HG03135 (cell line): ENCODE results near the gene OPA1.

Experiments
- ATAC-seq: cut with Tn5 transposase; IDR thresholded peaks from one replicate; pipeline ENCODE4 v1.9.1; 2021; ENCODE audit warnings: mild to moderate bottlenecking, moderate library complexity; ENCODE audit not compliant: unreplicated experiment

The OPA1 gene

DNA sequence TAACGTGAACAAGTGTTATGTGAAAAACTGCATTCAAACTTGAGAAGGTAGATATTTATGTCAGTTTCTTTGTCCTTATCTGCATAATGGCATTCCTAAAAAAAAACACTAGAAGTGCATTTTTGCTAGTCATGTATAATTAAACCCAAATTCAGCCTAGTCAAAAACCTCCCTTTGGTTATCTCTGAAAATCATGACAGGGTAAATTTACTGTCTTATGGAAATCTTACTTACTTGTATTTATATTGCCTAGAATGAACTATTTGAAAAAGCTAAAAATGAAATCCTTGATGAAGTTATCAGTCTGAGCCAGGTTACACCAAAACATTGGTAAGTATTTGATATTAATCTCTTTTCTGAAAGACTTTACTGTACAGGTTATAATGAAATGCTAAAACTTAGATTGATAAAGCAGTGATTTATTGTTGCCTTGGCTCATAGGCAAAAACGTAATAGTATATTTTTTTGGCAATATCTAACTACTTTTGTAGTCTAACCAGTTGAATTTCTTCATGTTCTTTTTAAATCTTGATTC lies 55.6 kb downstream of the OPA1 start:
- no peak for ATAC-seq

GRCh38 chr3:193650585-193650984 lies 57.6 kb downstream of the OPA1 start:
- no peak for ATAC-seq

DNA sequence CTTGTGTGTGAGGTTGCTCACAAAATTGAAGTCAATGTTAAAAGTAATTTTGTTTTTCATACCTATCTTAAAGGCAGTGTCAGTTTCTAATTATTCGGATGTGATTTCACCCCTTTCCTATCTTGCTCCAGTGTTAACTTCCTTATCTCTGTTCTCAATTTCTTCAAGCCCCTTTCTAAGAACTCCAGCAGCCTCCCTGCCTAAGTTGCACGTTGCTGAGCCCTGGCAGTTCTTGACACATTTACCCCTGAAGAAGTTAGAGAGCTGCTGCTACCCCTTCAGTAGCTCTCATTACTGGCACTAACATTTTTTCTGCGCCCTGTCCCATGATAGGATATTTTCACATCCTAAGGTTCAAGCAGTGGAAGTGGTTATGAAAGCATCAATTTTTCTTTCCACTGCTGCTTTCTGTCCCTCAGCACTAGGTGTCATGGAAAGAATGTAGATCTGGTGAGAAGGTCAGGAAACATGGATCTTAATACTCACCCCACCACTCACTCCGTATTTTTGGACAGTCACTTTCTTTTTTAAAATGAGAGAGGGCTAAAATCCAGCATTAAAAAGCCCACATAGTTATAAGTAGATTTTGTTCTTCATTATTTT lies 62.9 kb downstream of the OPA1 start:
- no peak for ATAC-seq

GRCh38 chr3:193656445-193656844 lies 63.4 kb downstream of the OPA1 start:
- no peak for ATAC-seq

GRCh38 chr3:193656878-193657282 lies 63.9 kb downstream of the OPA1 start:
- no peak for ATAC-seq

DNA sequence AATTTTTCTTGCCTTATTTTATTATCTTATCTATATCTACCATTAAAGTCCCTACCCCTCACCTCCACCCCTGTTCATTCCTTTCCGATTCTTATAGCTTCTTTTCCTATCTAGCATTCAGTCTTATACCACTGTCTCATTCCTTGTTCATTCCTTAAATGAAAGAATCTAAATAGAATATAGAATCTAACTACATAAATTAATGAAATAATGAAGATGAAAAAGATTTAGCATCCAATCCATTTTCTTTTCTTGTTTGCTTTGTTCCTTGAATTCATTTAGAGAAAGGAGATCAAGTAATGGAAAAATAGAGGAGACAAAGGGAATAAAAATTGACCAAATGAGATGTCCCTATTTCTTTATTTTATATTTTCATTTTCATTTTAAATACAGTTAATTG lies 67.2 kb downstream of the OPA1 start:
- no peak for ATAC-seq

DNA sequence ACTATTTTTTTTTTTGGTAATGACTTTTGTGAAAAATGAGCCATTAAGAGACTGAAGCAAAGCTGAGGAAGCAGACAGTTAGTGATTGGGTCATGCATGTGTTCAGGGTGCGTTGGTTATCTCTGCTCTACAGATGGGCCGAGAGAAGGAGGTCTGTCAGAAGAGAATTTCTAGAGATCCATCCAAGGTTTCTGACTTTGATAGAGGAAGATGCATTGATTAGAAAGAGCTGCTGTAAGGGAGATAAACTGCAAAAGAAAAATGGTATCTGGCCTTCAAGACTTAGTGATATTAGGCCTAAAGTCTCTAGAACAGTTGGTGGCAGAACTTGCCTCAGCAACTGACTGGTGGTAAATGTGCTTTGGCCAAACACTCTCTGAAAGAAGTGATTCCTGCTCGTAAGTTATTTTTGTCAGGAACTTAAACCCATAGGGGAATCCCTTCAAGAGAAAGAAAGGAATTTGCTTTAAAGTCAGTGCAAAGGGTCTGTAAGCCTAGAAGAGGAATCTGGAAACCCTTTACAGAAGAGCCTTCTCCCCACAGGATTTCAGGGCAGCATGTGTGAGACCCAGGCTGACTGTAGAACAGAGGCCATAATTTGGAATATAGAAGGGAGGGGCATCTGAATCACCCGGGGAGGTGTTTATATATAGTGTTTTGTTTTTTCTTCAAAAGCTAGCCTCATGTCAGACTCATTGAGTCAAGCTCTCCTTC lies 67.8 kb downstream of the OPA1 start:
- ATAC-seq: no peak

DNA sequence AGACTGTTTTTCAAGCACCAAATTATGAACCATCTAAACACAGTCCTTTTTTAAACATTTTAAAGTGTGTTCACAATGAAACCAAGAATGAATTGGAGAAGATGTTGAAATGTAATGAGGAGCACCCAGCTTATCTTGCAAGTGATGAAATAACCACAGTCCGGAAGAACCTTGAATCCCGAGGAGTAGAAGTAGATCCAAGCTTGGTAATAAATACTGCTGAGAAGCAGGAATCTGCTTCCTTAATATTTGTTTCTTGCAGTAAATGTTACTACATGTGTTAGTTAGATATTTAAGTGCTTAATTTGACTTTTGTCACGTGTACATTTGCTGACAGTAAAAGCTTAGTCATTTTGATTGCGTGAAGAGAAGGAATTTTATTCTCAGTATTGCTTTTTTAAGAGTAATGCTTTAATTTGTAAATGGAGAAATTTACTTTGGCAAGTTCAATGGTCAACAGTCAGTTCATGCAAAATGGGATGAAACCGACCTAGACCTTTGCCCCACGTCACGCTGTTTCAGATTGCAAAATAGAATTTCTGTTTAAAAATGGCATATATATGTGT lies 69.8 kb downstream of the OPA1 start:
- ATAC-seq: no peak

DNA sequence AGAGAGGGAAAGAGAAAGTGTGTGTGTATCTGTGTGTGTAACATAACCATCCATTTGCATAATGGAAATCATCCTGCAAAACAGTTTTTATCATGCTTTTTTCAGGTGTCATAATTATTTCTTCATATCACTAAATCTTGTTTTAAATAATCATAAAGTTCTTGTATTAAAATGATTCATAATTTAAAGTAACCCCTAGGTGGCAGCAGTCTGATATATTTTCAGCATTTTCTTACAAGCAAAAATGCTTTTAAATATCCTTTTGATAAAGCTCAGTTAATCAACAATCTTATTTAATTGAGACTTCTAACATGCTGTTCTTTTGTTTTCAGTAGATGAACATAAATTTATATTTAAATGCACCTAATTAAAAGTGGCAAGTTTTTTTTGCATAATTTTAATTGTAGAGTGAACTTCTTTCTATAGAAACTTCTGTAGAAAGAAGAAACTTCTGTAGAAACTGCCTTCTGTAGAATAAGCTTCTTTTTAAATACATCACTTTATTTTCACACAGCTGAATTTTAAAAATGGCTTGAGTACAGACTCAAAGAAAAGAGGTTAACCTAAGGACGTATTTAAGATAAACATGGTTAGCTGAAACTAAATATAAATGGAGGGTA lies 72.5 kb downstream of the OPA1 start:
- no peak for ATAC-seq

GRCh38 chr3:193673845-193674244 lies 80.8 kb downstream of the OPA1 start:
- no peak for ATAC-seq

DNA sequence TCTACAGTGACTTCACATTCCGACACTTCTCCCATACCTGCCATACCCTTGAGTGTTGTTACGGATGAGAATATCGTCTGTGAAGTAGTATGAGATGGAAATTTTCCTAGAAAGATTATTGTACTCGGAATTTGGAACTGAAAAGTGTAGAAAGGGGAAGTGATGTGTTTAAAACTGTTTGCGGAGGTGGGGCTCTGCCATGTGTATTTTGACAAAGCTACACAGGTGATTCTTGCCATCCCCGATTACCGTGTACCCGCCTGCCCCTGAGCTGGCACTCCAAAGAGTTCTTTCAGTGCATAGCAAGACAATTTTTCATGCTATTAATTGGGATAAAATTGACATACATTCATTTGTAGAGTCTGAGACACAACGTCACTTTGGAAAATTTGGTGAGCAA lies 81.7 kb downstream of the OPA1 start:
- ATAC-seq: no peak

DNA sequence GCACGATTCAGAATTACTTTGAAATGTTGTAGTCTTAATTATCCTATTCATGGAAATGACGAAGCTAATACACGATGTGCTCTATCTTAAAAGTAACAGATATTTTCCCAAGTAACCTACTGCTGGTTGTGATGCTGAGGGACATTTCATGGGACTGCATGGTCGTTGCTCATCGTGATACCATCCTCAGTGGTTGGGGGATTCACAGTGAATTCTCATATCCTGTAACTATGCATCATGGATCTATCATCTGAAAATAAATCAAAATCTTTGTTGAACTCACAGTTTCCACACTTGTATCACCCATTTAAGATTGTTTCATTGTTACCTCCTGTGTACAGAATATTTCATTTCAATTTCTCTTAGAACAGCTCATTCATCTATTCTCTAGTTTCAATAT lies 84.7 kb downstream of the OPA1 start:
- ATAC-seq: no peak

DNA sequence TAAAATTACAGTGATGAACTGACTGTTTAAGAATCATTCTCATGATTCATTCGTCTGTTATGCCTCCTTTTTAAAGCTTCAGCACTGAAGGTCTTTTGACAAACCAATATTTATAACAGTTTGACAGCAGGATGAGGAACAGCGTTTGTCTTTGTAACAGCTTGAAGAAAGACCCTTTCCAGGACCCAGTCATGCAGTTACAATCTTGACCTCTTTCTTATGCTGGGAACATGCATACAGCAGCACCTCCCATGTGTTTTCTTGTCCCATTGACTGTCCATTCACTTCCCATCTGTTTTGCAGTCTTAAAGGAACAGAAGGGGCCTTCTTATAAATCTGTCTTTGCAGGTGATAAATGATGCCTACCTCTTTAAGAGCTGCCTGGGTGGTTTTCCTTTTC lies 87.2 kb downstream of the OPA1 start:
- ATAC-seq: no peak

GRCh38 chr3:193681631-193682030 lies 88.6 kb downstream of the OPA1 start:
- ATAC-seq: no peak

DNA sequence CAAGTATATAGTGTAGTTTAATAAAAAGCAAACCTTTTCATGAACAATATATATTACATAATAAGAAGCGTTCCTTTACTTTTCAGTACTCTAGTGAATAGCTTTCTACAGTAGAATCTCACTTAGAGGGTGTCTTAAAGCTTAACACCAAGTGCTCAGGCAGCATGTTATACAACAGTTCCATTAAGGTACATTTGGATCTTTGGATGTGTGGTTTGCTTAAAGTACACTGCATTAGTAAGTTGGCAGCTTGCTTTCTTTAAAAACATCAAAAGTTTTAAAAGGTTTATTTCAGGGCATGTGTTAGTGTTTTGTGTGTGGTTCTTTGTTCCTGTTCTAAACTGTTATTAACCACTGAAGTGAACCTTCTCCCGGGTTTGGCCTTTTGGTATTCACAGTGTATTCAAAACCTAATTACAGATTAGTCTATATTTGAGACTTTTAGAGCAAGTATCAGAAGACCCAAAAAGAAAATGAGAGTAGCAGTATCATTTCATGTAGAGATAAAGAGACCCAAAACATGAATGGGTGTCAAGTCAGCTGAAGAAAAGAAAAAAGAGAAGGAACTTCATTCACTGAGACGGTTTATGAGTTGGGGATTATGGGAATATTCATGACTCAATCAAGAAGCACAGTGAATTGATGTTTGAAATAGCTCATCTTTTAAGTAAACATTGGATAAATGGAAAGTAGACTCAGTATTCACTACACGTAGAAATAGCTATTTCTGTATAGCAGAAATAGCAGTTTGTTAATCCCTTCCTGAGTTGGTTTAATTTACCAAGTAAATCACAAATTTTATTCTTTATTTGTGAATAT lies 93.9 kb downstream of the OPA1 start:
- no peak for ATAC-seq

- ATAC-seq: no peak
These were observed 96.1 kb downstream of the OPA1 start for GRCh38 chr3:193688834-193689714.

DNA sequence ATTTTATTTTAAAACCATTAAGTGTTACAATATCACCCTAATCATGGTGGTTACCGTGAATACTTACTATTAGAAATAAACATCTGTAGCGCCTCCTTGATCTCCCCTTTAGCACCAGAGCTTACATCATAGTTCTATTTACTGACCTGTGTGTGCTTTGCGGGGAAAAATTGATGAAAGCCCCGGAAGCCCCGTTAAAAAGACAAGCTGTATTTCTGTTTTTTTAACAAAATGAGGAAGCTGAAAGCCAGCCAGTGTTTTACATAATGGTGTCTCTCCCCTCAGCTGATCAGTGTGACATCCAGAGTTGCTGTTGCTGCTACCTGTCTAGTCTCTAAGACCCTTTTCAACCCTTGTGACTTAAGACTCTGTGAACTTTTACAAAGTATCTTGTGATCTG lies 100.8 kb downstream of the OPA1 start:
- peak; percentile 54 for ATAC-seq

DNA sequence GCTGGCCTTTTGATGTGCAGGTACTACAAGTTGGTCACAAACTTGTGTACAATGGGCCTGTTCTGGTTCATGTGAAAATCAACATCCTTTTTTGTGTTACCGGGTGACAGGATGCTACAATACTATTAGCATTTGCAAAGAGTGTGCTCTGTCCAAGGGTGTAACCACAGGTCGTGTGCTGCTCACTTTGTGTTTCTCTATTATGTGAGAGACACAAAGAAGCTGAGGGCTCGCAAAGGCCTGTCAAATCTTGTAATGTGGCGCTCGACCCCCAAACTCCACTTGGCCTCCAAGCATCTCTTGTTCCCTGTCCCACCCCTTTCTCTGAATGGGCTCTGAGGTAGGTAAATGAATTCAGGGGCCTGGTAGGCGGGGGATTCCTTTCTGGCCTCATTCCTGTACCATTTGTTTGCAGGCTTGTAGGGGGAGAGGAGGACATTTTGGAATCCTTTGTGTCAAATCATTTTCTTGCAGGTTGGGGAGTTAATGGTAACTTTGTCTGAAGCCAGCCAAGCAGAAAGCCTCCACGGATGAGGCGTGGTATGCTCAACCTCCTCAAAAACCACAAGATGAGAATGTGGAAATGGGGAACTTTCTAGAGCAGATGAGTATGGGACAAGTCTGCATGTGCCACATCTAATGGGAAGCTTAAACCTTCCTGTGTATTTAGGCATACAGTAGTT lies 109.1 kb downstream of the OPA1 start:
- ATAC-seq: no peak

DNA sequence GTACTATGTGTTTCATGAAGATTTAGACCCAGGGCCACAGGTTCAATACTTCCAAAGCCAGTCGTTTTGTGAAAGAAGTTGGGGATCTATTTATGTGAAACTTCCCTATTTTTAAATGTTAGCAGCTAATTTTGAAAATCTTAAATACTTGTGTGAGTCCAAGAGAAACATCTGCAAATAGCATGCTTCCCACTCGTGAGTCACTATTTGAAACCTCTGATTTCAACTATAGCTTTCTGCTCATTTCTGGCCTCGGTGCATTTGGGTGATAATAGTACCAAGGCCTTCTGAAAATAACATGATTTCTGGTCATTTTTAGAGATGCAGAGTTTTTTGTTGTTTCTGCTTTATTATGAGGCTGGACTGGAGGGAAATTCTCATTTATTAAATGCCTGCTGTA lies 110.0 kb downstream of the OPA1 start:
- no peak for ATAC-seq
